SH-SY5Y (cell line): ENCODE results near the gene MYH16.

Experiments
- GATA2 ChIP-seq: IDR thresholded peaks from 2 replicates; pipeline ENCODE4 v1.6.1; 2011; ENCODE audit warnings: mild to moderate bottlenecking, low read depth, low read length
- GATA3 ChIP-seq: IDR thresholded peaks from 2 replicates; pipeline ENCODE4 v1.6.1; 2011; ENCODE audit warnings: low read depth, mild to moderate bottlenecking, low read length, moderate library complexity

DNA sequence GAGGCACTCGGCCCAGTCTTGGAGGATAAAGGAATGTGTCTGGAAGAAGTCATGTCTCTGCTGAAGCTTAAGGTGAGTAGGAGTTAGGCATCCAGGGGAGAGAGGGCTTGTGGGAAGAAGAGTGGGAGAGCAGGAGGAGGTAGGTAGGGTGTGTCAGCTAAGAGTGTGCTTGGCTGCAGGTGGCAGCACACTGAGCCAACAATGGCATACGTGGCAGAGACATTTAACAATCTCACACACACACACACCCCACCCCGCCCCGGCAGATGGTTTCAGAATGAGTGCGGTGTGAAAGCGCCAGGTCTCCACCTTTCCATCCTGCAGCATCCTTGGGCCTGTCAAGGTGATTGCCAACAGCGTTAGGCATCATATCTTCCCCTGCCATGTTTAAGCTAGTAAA is 41.9 kb downstream of the MYH16 start:
- TF ChIP-seq GATA3 (no peak), GATA2 (no peak)
